Measurements from ENCODE around the gene B3GAT2.

B3GAT2 gene

DNA sequence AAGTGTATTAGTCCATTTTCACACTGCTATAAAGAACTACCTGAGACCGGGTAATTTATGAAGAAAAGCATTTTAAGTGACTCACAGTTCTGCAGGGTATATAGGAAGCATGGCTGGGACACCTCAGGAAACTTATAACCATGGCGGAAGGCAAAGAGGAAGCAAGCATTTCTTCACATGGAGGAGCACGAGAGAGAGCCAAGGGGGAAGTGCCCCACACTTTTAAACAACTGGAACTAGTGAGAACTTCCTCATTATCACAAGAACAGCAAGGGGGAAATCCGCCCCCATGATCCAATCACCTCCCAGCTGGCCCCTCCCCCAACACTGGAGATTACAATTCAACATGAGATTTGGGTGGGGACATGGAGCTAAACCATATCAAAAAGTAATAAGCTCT is 28.3 kb upstream of the B3GAT2 start:
- no peak overlapping the region for H3K4me3 ChIP-seq (ENCODE audit: control insufficient read depth, low read depth, low read length)
- TF ChIP-seq, protein P1, sequence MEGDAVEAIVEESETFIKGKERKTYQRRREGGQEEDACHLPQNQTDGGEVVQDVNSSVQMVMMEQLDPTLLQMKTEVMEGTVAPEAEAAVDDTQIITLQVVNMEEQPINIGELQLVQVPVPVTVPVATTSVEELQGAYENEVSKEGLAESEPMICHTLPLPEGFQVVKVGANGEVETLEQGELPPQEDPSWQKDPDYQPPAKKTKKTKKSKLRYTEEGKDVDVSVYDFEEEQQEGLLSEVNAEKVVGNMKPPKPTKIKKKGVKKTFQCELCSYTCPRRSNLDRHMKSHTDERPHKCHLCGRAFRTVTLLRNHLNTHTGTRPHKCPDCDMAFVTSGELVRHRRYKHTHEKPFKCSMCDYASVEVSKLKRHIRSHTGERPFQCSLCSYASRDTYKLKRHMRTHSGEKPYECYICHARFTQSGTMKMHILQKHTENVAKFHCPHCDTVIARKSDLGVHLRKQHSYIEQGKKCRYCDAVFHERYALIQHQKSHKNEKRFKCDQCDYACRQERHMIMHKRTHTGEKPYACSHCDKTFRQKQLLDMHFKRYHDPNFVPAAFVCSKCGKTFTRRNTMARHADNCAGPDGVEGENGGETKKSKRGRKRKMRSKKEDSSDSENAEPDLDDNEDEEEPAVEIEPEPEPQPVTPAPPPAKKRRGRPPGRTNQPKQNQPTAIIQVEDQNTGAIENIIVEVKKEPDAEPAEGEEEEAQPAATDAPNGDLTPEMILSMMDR (IDR thresholded peaks at IDR 0.05; ENCODE audit: control insufficient read depth, insufficient read depth, low read depth, low read length, missing control alignments) = no peak

DNA sequence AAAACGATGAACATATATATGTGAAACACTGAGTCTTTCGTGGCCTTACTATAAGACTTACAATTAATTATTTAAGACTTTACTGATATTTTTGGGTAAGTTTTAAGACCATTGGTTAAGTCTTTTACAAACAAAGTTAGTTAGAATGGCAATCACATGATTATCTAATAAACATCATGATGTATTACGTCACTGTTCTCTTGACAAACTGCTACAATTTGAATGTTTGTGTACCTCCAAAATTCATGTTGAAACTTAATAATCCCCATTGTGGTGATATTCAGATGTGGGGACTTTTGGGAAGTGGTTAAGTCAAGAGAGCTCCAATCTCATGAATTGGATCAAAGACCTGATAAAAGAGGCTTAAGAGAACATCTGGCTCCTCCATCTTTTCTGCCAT is 25.9 kb upstream of the B3GAT2 start:
- no peak for DNase-seq (ENCODE audit: low read depth)
- TF ChIP-seq, protein P1 (IDR thresholded peaks at IDR 0.05; ENCODE audit: control insufficient read depth, insufficient read depth, low read depth, low read length, missing control alignments) = no peak
- H3K4me3 ChIP-seq (ENCODE audit: control insufficient read depth, low read depth, low read length) = no peak overlapping the region

More for the DNA sequence above, 28.3 kb upstream of the B3GAT2 start:
- no peak for DNase-seq (ENCODE audit: low read depth)

DNA sequence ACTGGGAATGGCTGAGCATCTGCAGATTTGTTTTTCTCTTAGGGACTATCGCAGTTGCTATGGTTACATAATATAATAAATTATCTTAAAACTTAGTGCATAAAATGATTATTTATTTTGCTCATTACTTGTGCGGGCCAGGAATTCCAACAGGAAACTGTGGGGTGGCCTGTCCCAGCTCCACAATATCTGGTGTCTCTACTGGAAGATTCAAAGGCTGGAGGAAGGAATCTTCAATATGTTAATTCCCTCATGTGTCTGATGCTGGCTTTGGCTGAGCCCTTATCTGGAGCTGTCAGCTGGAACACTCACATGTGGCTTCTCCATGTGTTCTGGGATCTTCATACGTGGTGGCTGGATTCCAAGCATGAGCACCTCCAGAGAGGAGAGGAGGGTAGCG is 23.9 kb upstream of the B3GAT2 start:
- TF ChIP-seq, protein P1 (IDR thresholded peaks at IDR 0.05; ENCODE audit: control insufficient read depth, insufficient read depth, low read depth, low read length, missing control alignments) = no peak
- DNase-seq (ENCODE audit: low read depth) = no peak
- H3K4me3 ChIP-seq (ENCODE audit: control insufficient read depth, low read depth, low read length) = no peak overlapping the region

DNA sequence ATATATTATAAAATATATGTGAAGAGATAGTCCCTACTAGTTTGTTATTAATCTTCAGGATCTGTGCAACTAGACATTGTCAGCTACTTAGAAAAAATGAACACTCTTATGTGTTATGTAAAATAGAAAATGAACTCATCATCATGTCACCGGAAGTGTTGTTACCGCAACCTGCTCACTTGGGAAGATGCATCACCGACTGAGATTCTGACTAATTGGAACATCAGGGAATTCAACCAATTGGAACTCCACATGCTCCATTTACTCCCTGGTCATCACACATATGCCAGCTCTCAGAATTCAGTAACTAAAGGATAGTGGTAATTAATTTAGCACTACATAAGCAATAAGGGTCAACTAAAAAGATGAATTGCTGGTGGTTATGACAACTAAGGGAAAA is 16.7 kb upstream of the B3GAT2 start:
- TF ChIP-seq, protein P1 (IDR thresholded peaks at IDR 0.05; ENCODE audit: control insufficient read depth, insufficient read depth, low read depth, low read length, missing control alignments) = no peak
- no peak overlapping the region for H3K4me3 ChIP-seq (ENCODE audit: control insufficient read depth, low read depth, low read length)
- DNase-seq (ENCODE audit: low read depth) = no peak

DNA sequence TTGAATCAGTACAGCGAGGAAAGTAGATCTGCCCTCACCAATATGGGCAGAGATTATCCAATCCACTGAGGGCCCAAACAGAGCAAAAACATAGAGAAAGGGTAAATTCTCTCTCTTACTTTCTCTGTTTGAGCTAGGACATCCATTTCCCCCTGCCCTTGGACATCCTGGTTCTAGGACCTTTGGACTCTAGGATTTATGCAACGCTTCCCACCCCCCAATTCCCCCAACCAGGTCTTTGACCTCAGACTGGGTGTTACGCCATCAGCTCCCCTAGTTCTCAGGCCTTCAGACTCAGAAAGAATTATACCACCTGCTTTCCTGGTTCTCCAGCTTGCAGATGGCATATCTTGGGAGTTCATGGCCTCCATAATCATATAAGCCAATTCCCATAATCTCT is 10.2 kb upstream of the B3GAT2 start:
- TF ChIP-seq, protein P1 (IDR thresholded peaks at IDR 0.05; ENCODE audit: control insufficient read depth, insufficient read depth, low read depth, low read length, missing control alignments) = no peak
- no peak overlapping the region for H3K4me3 ChIP-seq (ENCODE audit: control insufficient read depth, low read depth, low read length)
- no peak for DNase-seq (ENCODE audit: low read depth)

DNA sequence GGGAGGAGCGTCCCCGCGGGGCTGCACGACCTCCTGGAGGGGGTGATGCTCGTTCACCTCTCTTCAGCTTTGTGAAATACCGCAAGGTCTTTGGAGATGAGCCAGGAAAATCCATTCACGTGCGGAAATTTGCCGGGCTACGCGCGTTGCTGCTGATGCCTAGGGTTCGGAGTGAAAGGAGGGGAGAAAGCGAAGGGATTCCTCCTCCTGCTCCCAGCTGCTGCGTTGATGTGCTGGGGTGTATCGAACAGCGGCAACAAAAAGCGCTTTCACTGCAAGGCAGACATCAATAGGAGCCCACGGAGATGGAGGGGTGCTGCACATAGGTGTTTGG is 391 bp upstream of the B3GAT2 start:
- DNase-seq (ENCODE audit: low read depth) = no peak
- peak overlapping the region; percentile 43 for H3K4me3 ChIP-seq (ENCODE audit: control insufficient read depth, low read depth, low read length)
- TF ChIP-seq, protein P1 (IDR thresholded peaks at IDR 0.05; ENCODE audit: control insufficient read depth, insufficient read depth, low read depth, low read length, missing control alignments) = no peak

DNA sequence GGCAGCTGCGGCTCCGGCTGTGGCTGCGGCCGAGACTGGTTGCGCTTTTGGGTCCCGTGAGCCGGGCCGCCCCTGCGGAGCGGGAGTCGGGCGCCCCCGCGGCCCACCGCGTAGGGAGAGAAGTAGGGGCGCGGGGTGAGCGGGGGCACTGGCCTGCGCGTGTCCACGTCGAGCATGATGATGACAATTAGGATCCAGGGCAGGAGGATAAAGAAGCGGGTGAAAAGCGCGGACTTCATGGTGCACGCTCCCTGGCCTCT is 739 bp downstream of the B3GAT2 start:
- peak overlapping the region; percentile 43 for H3K4me3 ChIP-seq (ENCODE audit: control insufficient read depth, low read depth, low read length)
- TF ChIP-seq, protein P1 (IDR thresholded peaks at IDR 0.05; ENCODE audit: control insufficient read depth, insufficient read depth, low read depth, low read length, missing control alignments) = no peak
- DNase-seq (ENCODE audit: low read depth) = no peak

Data from AG09309 (cell line).